NB4 (cell line): ENCODE results near the gene GABBR2.

ENCODE experiments used
- POLR2A ChIP-seq: IDR thresholded peaks from 2 replicates; pipeline ENCODE4 v1.6.1; 2011; ENCODE audit warnings: mild to moderate bottlenecking; ENCODE audit not compliant: insufficient read length; ENCODE audit errors: extremely low read depth
- TF ChIP-seq, protein P1 (sequence below): IDR thresholded peaks from one replicate; pipeline ENCODE4 v1.5.1; 2012; ENCODE audit warnings: low read depth, low read length

DNA sequence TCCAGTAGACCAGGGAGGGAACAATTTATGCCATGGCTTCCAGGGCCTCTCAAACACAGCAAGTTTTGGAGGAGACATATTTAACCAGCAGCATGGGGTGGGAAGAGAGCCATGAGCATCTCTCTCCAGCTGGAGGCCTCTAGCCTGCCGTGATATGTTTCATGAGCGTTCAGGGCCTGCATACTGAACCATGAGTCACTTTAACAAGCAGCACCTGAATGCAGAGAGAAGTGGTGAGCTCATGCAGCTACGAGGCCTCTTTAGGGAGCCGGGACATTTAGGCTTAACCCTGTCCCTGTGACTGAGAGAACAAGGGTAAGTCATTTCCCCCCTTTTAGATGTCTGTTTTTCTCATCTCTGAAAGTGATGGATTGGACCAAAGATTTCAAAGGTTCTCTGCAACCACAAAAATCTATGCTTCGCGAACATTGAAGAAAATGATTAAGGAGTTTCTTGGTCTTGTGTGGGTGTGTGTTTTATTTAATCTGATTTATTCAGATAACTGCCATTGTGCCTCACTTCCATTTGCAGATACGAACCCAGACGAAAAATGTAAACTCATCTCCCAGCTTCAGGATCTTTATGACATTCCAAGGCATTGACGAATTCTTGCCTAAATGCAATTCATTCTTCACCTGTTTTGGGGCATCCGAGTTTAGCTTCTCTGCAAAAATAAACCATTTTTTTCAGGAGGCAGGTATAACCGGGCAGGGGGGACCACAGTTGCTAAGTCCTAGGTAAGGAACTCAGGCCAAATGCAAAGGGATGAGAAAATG is 157.0 kb downstream of the GABBR2 start:
- TF ChIP-seq, protein P1, sequence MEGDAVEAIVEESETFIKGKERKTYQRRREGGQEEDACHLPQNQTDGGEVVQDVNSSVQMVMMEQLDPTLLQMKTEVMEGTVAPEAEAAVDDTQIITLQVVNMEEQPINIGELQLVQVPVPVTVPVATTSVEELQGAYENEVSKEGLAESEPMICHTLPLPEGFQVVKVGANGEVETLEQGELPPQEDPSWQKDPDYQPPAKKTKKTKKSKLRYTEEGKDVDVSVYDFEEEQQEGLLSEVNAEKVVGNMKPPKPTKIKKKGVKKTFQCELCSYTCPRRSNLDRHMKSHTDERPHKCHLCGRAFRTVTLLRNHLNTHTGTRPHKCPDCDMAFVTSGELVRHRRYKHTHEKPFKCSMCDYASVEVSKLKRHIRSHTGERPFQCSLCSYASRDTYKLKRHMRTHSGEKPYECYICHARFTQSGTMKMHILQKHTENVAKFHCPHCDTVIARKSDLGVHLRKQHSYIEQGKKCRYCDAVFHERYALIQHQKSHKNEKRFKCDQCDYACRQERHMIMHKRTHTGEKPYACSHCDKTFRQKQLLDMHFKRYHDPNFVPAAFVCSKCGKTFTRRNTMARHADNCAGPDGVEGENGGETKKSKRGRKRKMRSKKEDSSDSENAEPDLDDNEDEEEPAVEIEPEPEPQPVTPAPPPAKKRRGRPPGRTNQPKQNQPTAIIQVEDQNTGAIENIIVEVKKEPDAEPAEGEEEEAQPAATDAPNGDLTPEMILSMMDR: no peak
- no peak for TF ChIP-seq POLR2A
